ENCODE results near the gene DBF4B. TPM values are rescaled to one million over a fixed set of nuclear protein-coding genes. Genes with fewer than 3 reads are reported as not detected.

DBF4B gene
- total RNA-seq, 2 donors from 2014 or later: 31.6 to 31.8 TPM

DNA sequence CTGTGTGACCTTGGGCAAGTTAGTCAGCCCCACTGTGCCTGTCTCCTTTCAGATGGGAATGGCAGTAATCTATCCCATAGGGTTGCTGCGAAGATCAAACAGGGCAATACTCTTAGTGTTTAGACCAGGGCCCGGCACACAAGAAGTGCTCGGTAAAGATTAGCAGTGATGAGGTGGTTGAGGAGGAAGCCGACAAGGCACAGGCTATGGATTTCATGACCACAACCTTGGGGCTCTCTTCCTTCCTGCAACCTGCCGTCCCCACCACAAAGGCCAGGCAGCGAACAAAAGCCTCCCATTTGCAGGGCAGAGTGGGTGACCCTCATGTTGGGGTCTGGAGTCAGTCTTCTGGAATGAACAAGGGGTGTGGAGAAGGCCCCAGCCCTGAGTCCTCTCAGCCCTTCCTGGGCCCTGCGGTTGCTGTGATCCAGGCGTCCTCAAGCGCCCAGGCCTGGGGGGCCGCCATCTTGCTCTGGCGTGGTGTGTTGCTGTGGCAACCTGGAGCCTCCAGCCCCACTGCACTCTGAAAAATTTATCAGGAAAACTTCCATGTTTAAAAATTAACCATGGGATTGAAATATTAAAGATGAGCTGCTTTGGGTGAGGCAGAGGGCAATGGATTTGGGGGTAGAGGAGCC, 60.2 kb downstream of the DBF4B start:
- no peaks in the 10 kb centered on the region for H3K36me3 Mint-ChIP-seq
- ATAC-seq (no peak), DNase-seq (ENCODE audit: low spot score in 2 of 2) (no peak)
- no peak overlapping the region for H3K27ac Mint-ChIP-seq
- no peaks in the 10 kb centered on the region for H3K9me3 Mint-ChIP-seq

DNA sequence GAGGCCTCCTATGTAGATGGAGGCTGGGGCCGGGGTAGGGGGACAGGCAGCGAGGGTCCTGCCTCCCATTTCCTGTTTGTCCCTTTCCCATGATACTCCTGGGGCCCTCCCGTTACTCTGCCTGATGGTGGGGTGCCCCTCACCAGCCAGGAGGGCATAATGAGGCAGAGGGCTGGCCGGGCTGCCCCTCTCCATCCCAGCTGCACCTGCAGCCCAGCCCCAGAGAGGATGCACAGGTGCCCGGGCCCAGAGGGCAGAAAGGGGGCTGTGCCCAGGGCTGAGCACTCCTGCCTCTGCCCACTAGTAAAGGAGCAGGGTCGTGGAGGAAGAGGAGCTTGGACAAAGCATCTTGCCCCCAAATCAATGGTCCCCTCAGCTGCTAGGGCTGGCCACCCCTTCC, 60.8 kb downstream of the DBF4B start:
- H3K9me3 Mint-ChIP-seq: no peaks in the 10 kb centered on the region
- H3K27ac Mint-ChIP-seq: no peak overlapping the region
- no peak for ATAC-seq
- H3K36me3 Mint-ChIP-seq: no peaks in the 10 kb centered on the region
- no peak for DNase-seq (ENCODE audit: low spot score in 2 of 2)

DNA sequence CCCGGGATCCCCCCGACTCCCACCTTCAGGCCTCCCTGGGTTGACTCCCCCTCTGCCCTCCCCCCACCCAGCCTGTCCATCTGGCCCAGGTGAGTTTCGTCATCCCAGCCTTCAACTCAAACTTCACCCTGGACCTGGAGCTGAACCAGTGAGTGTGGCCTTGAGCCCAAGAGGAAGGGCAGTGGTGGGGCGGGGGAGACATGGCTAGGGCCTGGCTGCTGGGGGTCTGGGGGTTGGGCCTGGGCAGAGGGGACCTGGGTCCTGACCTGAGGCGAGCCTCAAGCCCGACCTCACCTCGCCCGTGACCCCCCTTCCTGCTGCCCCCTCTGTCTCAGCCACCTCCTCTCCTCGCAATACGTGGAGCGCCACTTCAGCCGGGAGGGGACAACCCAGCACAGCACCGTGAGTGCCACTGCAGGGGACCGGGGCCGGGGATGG, 61.2 kb downstream of the DBF4B start:
- H3K9me3 Mint-ChIP-seq: no peaks in the 10 kb centered on the region
- no peak for ATAC-seq
- DNase-seq (ENCODE audit: low spot score in 2 of 2): no peak
- H3K36me3 Mint-ChIP-seq: no peaks in the 10 kb centered on the region
- no peak overlapping the region for H3K27ac Mint-ChIP-seq

GRCh38 chr17:44770166-44770925, 61.9 kb downstream of the DBF4B start:
- no peak for ATAC-seq
- H3K9me3 Mint-ChIP-seq: no peaks in the 10 kb centered on the region

DNA sequence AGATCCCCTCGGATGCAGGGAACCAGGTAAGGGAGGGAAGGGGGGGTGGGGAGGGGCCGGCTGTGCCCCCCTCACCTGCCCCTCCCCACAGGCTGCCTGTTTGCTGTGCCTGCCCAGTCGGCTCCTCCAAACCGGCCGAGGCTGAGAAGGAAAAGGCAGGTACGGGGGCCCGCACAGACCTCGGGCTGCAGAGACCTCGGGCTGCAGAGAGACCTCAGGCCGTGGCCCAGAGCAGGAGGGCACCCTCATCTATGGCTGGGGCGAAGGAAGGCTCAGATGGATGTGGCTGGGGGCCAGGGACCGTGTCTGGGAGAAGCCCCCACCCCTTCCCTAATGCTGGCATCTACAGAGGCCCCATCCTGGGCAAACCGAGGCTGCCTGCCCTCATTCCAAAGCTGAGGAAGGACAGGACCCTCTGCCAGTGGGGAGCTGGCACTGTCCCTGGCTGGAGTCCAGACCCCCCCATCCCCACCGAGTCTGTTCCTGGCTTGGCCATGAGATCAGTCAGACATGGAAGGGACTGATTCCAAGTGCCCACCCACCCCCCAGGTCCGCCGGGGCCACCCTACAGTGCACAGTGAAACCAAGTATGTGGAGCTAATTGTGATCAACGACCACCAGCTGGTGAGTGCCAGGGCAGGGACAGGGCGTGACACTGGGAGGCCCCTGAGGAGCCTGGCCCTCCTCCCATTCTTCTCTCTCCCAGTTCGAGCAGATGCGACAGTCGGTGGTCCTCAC, 64.0 kb downstream of the DBF4B start:
- Mint-ChIP-seq H3K27ac (no peak overlapping the region), H3K9me3 (no peaks in the 10 kb centered on the region), H3K36me3 (no peaks in the 10 kb centered on the region)
- ATAC-seq (no peak), DNase-seq (ENCODE audit: low spot score in 2 of 2) (no peak)

More at GRCh38 chr17:44770166-44770925, 61.9 kb downstream of the DBF4B start:
- H3K36me3 Mint-ChIP-seq: no peaks in the 10 kb centered on the region
- no peak for DNase-seq (ENCODE audit: low spot score in 2 of 2)
- no peak overlapping the region for H3K27ac Mint-ChIP-seq

- Mint-ChIP-seq H3K27ac (no peak overlapping the region), H3K9me3 (no peaks in the 10 kb centered on the region), H3K36me3 (no peaks in the 10 kb centered on the region)
- ATAC-seq (no peak), DNase-seq (ENCODE audit: low spot score in 2 of 2) (no peak)
Measured at GRCh38 chr17:44773140-44773539, 64.7 kb downstream of the DBF4B start.

DNA sequence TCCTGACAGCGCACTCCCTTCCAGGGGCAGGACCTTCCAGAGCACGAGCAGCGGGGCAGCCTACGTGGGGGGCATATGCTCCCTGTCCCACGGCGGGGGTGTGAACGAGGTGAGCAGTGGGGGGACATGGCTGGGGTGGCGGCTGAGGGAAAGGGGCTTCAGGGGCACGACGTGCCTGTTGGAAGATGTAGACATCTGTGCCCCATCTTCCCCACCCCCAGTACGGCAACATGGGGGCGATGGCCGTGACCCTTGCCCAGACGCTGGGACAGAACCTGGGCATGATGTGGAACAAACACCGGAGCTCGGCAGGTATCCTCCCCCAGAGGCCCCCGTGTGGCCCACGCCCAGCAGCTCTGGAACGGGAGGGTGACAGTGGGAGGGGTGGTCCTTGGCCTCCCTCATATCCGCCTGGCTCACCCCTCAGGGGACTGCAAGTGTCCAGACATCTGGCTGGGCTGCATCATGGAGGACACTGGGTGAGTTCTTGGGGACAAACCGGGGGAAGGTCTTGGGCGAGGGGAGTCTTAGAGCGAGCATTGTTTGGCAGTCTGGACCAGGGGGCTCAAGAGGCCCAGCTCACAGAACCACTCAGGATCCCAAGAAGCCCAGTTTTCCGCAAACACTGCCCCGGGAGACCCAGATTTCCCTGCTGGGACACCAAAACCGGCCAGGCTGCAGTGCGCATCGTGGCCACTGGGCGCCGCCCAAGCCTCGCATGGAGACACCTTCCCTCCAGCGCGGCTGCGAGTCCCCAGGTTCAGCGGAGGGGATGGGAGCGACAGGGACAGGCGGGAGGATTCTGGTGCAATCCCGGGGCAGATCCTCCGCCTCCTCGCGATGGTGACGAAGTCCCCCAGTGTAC, 66.0 kb downstream of the DBF4B start:
- no peaks in the 10 kb centered on the region for H3K9me3 Mint-ChIP-seq
- peak; percentile 85 to 97 for DNase-seq (ENCODE audit: low spot score in 2 of 2)
- H3K27ac Mint-ChIP-seq: no peak overlapping the region
- no peaks in the 10 kb centered on the region for H3K36me3 Mint-ChIP-seq
- peak; percentile 38 to 49 for ATAC-seq

DNA sequence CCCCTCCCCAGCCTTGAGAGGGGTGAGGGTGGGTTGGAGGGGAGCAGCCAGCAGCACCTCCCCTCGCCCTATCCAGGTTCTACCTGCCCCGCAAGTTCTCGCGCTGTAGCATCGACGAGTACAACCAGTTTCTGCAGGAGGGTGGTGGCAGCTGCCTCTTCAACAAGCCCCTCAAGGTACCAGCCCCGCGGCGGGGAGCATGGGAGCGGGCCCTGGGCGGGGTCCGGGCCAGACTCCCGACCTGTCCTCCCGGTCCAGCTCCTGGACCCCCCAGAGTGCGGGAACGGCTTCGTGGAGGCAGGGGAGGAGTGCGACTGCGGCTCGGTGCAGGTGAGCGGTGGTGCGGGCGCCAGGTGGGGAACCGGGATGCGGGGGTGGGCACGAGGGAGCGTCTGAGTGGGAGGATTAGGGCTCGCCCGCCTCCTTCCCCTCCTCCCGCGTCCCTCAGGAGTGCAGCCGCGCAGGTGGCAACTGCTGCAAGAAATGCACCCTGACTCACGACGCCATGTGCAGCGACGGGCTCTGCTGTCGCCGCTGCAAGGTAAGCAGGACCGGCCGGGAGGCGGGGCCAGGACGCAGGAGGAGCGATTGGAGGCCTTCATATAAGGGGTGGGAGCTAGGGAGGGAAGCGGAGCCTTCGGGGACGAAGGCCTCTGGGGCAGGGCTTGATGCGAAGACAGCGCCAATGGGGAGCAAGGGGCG, 66.8 kb downstream of the DBF4B start:
- H3K9me3 Mint-ChIP-seq: no peaks in the 10 kb centered on the region
- ATAC-seq (peak; percentile 93 to 95), DNase-seq (ENCODE audit: low spot score in 2 of 2) (peak; percentile 89 to 95)
- no peaks in the 10 kb centered on the region for H3K36me3 Mint-ChIP-seq
- H3K27ac Mint-ChIP-seq: no peak overlapping the region

GRCh38 chr17:44775838-44776621, 67.6 kb downstream of the DBF4B start:
- ATAC-seq: peak; percentile 4 to 34
- Mint-ChIP-seq H3K36me3 (no peaks in the 10 kb centered on the region), H3K27ac (no peak overlapping the region), H3K9me3 (no peaks in the 10 kb centered on the region)
- DNase-seq (ENCODE audit: low spot score in 2 of 2): no peak

GRCh38 chr17:44776628-44777393, 68.3 kb downstream of the DBF4B start:
- Mint-ChIP-seq H3K27ac (no peak overlapping the region), H3K9me3 (no peaks in the 10 kb centered on the region), H3K36me3 (no peaks in the 10 kb centered on the region)
- DNase-seq (ENCODE audit: low spot score in 2 of 2) (no peak), ATAC-seq (no peak)

GRCh38 chr17:44777394-44778348, 69.2 kb downstream of the DBF4B start:
- ATAC-seq: no peak
- H3K36me3 Mint-ChIP-seq: no peaks in the 10 kb centered on the region
- no peak overlapping the region for H3K27ac Mint-ChIP-seq
- no peak for DNase-seq (ENCODE audit: low spot score in 2 of 2)
- no peaks in the 10 kb centered on the region for H3K9me3 Mint-ChIP-seq

- H3K9me3 Mint-ChIP-seq: no peaks in the 10 kb centered on the region
- H3K36me3 Mint-ChIP-seq: no peaks in the 10 kb centered on the region
- H3K27ac Mint-ChIP-seq: no peak overlapping the region
- ATAC-seq (no peak), DNase-seq (ENCODE audit: low spot score in 2 of 2) (no peak)
Measured at GRCh38 chr17:44778656-44779210, 70.3 kb downstream of the DBF4B start.

DNA sequence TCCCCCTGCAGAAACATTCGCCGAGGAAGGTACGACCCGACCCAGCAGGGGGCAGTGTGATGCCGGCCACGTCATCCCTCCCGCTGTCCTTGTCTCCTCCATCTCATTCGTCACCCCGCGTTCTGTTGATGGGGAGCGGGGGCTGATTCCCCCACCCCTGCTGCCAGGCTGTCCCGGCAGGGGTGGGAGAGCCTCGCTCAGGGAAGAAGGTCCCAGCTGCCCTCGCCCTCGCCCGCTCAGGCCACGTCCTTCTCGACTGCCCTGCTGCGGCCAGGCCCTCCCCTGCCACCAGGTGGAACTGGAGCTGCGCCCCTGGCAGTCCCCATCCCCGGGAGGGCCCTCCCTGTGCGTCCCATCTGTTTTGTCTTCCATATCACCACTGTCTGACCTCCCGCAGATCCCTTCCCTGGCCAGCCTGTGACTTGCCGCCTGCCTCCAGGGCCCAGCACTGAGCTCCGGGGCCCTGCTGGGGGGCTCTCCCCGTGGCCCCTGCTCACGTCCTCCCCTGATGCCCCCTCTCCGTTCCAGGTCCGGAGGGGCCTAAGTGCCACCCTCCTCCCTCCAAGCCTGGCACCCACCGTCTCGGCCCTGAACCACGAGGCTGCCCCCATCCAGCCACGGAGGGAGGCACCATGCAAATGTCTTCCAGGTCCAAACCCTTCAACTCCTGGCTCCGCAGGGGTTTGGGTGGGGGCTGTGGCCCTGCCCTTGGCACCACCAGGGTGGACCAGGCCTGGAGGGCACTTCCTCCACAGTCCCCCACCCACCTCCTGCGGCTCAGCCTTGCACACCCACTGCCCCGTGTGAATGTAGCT, 71.0 kb downstream of the DBF4B start:
- Mint-ChIP-seq H3K9me3 (no peaks in the 10 kb centered on the region), H3K36me3 (no peaks in the 10 kb centered on the region), H3K27ac (peak overlapping the region in 1 of 2 donors; percentile 67)
- ATAC-seq: peak; percentile 39 to 44
- DNase-seq (ENCODE audit: low spot score in 2 of 2): peak; percentile 77 to 87
